HG02938 (cell line): Measurements from ENCODE around the gene PPFIBP1.
"Not testable (repeated sequence)": the region's sequence is repeated elsewhere in the genome, so short reads cannot be mapped to it uniquely, and the experiment has no call there.

ENCODE experiments used
- ATAC-seq: cut with Tn5 transposase; IDR thresholded peaks from one replicate; pipeline ENCODE4 v1.9.1; 2021; ENCODE audit warnings: mild to moderate bottlenecking, moderate library complexity; ENCODE audit not compliant: unreplicated experiment

PPFIBP1 gene

GRCh38 chr12:27541031-27541719, 17.2 kb downstream of the PPFIBP1 start:
- ATAC-seq = no peak

- no peak for ATAC-seq
Measured at GRCh38 chr12:27542628-27543027, 18.6 kb downstream of the PPFIBP1 start.

DNA sequence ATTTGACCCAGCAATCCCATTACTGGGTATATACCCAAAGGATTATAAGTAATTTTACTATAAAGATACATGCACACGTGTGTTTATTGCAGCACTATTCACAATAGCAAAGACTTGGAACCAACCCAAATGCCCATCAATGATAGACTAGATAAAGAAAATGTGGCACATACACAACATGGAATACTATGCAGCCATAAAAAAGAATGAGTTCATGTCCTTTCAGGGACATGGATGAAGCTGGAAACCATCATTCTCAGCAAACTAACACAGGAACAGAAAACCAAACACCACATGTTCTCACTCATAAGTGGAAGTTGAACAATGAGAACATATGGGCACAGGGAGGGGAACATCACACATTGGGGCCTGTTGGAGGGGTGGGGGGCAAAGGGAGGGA, 20.9 kb downstream of the PPFIBP1 start:
- not testable (repeated sequence) for ATAC-seq

DNA sequence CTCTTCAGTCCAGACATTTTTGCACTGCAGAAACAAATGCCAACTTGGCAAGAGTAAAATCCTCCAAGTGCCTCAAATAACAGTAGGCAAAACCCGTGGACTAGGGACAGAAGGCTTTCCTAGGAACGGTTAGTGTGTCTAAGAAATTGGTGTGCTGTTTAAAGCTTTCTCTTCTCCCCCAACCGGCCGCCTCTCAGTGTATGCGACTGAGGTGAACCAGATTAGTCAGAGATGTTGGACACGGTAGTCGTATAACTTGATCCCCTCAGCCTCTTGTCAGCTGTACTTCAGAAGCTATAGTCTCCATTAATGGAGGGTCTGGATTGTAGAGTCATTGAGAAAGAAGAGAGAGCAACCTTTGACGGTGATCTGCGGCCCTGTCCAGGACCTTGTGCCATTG, 21.7 kb downstream of the PPFIBP1 start:
- no peak for ATAC-seq

DNA sequence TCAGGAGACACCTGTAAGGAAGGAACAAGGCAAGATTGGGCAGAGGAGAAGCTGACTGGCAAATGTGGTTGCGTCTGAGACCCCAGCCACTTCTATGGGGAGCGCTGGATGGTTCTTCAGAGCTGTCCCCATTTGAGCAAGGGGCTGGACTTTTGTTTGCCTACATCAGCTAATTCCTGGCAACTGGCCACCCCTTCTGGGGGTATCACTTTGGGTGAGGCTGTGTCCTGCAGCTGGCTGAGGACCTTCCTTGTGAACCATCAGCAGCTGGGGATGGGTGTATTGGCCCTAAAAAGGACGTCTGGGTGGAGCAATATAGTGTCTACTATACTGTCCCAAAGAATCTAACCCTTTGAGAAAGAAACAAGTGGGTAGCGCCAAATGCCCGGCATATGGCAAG, 23.6 kb downstream of the PPFIBP1 start:
- no peak for ATAC-seq

- no peak for ATAC-seq
Measured at GRCh38 chr12:27548301-27549199, 24.5 kb downstream of the PPFIBP1 start.

DNA sequence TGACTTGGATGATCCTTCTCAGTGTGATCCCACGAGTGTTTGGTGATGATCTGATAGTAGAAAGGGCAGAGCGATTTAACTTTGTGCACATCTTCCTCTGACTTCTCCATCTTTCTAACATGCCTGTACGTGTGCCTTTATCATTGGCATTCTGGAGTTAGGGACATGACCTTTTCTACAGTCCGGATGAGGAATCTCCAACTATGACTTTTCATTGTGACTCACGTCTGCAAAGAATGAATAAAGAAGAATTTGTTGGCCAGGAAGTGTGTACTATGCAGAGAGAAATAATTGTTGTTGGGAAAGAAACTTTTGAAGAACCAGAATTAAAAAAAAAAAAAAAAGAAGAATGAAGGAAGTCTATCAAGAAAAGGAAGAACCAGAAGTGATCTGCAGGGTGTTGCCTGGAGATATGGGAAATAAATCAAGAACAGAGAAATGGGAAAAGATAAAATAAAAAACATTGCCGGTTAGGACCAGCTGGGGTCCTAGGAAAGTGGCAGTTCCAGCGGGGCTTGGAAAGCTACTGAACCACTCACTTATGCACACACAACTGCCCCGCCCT, 25.3 kb downstream of the PPFIBP1 start:
- no peak for ATAC-seq

- no peak for ATAC-seq
Measured at GRCh38 chr12:27549801-27550652, 26.0 kb downstream of the PPFIBP1 start.

- no peak for ATAC-seq
Measured at GRCh38 chr12:27550653-27550975, 26.6 kb downstream of the PPFIBP1 start.

DNA sequence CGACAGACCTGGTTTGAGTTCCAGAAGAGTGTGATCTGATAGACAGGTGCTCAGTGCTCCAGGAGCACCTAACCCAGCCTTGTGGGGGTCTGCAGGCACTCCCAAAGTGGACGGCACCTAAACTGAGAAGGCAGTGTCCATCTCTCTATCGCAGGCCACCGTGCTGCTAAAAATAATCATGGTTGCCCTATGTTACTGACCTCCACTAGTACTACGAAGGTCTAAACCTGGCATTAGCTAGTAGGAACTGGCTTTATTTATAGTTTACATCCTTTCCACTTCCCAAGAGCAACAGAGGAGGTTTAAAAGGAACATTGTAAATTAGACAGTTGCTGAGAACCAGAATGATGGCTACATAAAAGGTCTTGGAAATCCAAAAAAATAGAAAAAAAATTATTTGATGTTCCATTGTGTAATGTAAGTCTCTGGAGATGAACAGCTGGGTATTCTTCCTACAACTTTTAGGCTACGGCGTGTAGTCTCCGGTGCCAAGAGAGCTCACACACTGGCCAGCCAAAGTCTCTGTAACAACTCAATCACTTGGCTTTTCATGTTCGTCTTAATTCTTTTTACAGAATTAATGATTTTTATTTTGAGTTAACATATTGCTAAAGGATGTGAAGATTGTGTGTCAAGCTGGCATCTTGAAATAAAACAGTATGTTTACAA, 27.3 kb downstream of the PPFIBP1 start:
- ATAC-seq = no peak

GRCh38 chr12:27552235-27552634, 28.2 kb downstream of the PPFIBP1 start:
- no peak for ATAC-seq

- ATAC-seq = no peak
Measured at GRCh38 chr12:27552886-27553560, 29.0 kb downstream of the PPFIBP1 start.

- no peak for ATAC-seq
Measured at GRCh38 chr12:27553941-27554340, 29.9 kb downstream of the PPFIBP1 start.

DNA sequence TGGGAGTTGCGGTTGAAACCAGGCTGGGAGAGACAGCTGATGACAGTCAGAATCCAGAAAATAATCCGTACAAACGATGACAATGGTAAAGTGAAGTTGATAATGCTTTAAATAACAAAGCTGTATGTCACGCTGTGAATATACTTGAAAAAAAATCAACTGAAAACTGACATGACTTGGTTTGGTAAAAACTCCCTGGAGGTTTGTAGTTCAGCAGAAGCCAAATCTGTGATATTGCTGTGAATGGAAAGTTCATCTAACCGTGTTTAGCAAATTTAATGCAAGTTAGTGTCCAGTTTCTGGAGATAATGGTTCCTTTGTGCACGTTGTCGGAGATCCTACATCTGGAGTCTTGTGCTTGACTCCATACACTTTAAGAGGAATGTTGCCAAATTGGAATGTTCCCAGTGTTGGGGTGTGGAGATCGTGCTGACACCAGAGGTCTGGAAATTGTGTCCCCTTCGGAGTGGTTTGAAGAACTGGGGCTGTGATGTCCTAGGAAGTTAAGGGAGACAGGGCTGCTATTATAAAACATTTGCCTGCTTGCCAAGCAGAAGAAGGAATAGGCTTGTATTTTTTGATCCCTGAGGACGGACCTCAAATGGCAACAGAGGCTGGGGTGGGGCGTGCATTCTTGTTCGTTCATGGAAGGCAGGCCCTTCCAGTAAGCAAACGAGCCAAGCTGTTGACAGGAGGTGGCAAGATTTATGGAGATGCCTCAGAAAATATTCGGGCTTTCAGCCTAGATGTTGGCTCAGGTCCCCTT, 30.6 kb downstream of the PPFIBP1 start:
- ATAC-seq = no peak

DNA sequence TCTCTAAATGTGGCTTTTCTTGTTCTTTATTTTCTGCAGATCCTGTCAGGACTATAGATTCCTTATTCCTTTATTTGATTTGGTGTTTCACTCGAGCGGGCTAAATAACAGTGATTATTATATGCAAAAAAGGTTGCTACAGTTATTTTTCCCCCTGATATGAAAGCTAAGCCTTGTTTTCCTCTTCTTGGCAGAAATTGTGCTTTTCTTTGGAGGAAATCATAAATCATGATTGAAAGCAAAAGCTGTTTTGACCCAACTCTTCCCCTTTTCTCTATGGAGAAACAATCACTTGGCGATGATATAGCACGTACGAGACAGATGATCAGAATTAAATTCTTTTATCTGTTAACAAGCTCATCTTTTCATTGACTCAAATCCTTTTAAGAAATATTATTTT, 31.4 kb downstream of the PPFIBP1 start:
- ATAC-seq = no peak

DNA sequence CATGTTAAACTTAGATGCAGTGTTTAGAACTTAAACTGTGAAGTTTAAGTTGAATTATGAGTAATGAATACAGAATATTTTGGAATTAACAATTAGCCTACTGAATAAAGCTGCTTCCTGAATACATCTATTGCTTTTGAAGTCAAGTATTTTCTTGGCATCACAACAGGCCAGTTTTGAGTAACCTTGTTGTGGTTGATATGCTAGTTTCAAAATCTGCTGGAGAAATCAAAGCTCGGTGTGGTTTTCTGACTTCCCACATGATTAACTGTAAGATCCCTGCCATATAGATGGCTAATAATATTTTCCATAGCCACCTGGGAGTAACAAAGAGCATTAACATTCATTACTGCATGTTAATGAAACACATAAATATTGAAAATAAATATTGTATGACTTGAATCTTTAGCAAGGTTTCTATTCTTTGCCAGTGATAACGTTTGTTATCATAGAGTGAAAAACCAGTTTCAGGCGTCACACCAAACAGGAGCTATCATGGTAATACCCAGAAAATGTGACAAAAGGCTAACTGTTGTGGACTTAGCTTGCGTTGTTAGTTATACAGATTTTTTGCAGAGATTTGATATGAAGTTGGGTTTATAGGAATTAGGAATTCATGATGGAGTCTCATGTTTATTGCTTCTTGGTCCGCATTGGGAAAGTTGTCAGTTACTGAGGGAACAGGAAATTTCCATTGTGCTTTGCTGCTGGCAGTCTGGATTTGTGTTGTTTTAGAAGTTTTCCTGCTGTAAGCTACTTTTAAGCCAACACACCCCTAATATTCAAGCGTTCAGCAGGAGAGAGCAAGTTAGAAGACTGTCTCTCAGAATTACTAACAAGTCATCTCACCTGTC, 32.1 kb downstream of the PPFIBP1 start:
- no peak for ATAC-seq

DNA sequence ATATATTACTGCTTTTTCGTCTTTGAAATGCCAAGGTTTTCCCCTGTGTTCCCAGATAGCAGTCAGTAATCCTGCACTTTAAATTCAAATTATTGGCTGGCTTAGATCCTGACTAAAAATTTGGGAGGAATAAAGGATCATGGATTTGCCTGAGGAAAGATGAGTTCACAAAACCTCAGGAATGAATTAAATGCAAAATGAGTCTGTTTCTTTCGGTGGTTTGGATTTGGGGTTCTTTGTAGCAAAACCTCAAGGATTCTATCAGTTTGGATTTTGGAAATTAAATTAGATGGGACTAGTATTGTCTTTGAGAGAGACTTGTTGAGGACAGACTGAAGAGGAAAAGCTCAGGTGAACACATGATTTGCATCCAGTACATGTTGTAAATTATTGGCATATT, 36.1 kb downstream of the PPFIBP1 start:
- ATAC-seq = no peak
